Prostate gland (tissue), 2 donors: Measurements from ENCODE around the gene RAB4A.

Experiments
- POLR2A ChIP-seq: fragments of 450-650 bp; IDR thresholded peaks from one replicate; pipeline ENCODE4 v1.6.1; 2016; ENCODE audit warnings: antibody characterized with exemption, mild to moderate bottlenecking
- POLR2AphosphoS5 ChIP-seq: sonication (generic); formaldehyde crosslinking; IDR thresholded peaks from one replicate; pipeline ENCODE4 v1.6.1; 2017; ENCODE audit warnings: antibody characterized with exemption
- TF ChIP-seq, protein P1 (sequence below), 4 experiments: fragments of 200-600 bp in 2 of 4; fragments of 450-650 bp in 2 of 4; sonication (generic) in 2 of 4; IDR thresholded peaks; 1 replicate in 3 of 4; 2 replicates in 1 of 4; pipeline ENCODE4 v1.5.1; 2016 to 2019; ENCODE audit warnings: antibody characterized with exemption in 4 of 4, mild to moderate bottlenecking in 2 of 4, moderate library complexity in 2 of 4

DNA sequence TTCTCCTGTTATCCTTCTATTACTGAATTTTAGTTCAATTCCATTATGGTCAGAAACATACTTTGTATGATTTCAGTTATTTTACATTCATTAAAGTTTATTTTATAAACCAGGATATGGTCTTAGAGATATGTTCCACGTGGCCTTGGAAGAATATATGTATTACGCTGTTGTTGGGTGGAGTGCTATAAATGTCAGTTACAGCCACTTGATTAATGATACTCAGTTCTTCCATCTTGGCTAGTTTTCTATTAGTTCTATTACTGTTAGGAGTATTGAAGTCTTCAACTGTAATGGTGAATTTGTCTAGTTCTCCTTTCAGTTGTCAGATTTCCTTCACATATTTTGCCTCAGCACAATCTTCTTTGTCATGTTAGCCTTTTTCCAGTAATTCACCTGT lies 45.3 kb downstream of the RAB4A start:
- TF ChIP-seq, protein P1, sequence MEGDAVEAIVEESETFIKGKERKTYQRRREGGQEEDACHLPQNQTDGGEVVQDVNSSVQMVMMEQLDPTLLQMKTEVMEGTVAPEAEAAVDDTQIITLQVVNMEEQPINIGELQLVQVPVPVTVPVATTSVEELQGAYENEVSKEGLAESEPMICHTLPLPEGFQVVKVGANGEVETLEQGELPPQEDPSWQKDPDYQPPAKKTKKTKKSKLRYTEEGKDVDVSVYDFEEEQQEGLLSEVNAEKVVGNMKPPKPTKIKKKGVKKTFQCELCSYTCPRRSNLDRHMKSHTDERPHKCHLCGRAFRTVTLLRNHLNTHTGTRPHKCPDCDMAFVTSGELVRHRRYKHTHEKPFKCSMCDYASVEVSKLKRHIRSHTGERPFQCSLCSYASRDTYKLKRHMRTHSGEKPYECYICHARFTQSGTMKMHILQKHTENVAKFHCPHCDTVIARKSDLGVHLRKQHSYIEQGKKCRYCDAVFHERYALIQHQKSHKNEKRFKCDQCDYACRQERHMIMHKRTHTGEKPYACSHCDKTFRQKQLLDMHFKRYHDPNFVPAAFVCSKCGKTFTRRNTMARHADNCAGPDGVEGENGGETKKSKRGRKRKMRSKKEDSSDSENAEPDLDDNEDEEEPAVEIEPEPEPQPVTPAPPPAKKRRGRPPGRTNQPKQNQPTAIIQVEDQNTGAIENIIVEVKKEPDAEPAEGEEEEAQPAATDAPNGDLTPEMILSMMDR (IDR thresholded peaks at IDR 0.05), result no peak
- TF ChIP-seq POLR2A (no peak), POLR2AphosphoS5 (no peak)
